Karpas-422 (cell line): ENCODE results near the gene PSMB9. TPM values are rescaled to one million over a fixed set of nuclear protein-coding genes. Genes with fewer than 3 reads are reported as not detected.
A peak's percentile ranks its signal among the peaks of the same experiment; 100 is the strongest.
"Not testable (repeated sequence)": the region's sequence is repeated elsewhere in the genome, so short reads cannot be mapped to it uniquely, and the experiment has no call there.

Source experiments
- DNase-seq: peaks from one replicate; pipeline ENCODE4 v3.0.0-alpha.2; 2015
- H2AFZ ChIP-seq: fragments of 200-600 bp; sonication (generic); 2 replicates; pipeline ENCODE4 v1.6.1; 2014; ENCODE audit warnings: antibody characterized with exemption, low read length, mixed read lengths
- H3K27ac ChIP-seq: fragments of 200-600 bp; sonication (generic); 2 replicates; pipeline ENCODE4 v1.5.1; 2014; ENCODE audit warnings: mild to moderate bottlenecking, low read length, moderate library complexity
- H3K27me3 ChIP-seq: fragments of 200-600 bp; sonication (generic); 2 replicates; pipeline ENCODE4 v1.6.1; 2014; ENCODE audit warnings: low read length, mixed read lengths
- H3K36me3 ChIP-seq: fragments of 200-600 bp; sonication (generic); 2 replicates; pipeline ENCODE4 v1.6.1; 2014; ENCODE audit warnings: low read length, mixed read lengths; ENCODE audit not compliant: insufficient read depth
- H3K4me1 ChIP-seq: fragments of 200-600 bp; sonication (generic); 2 replicates; pipeline ENCODE4 v1.6.1; 2014; ENCODE audit warnings: mild to moderate bottlenecking, low read length, mixed read lengths
- H3K4me2 ChIP-seq: fragments of 200-600 bp; sonication (generic); 2 replicates; pipeline ENCODE4 v1.6.1; 2014; ENCODE audit warnings: low read length, low read depth, mild to moderate bottlenecking; ENCODE audit not compliant: poor library complexity, severe bottlenecking
- H3K4me3 ChIP-seq: fragments of 200-600 bp; sonication (generic); 2 replicates; pipeline ENCODE4 v1.5.1; 2014; ENCODE audit warnings: mild to moderate bottlenecking, antibody characterized with exemption, low read length, mixed read lengths
- H3K79me2 ChIP-seq: fragments of 200-600 bp; sonication (generic); 2 replicates; pipeline ENCODE4 v1.6.1; 2014; ENCODE audit warnings: mild to moderate bottlenecking, low read length, mixed read lengths
- H3K9ac ChIP-seq: fragments of 200-600 bp; sonication (generic); 2 replicates; pipeline ENCODE4 v1.6.0; 2014; ENCODE audit warnings: low read length
- H3K9me2 ChIP-seq: fragments of 200-600 bp; sonication (generic), shearing (Covaris generic); replicated peaks from 2 replicates; pipeline ENCODE4 v1.6.0; 2014; ENCODE audit warnings: mild to moderate bottlenecking, low read length, moderate library complexity; ENCODE audit not compliant: insufficient read depth
- H3K9me3 ChIP-seq: fragments of 300-700, 200-600 bp; sonication (generic); 2 replicates; pipeline ENCODE4 v1.6.1; 2014; ENCODE audit warnings: low read length, mixed read lengths
- H4K20me1 ChIP-seq: fragments of 200-600 bp; sonication (generic); 2 replicates; pipeline ENCODE4 v1.6.1; 2014; ENCODE audit warnings: mild to moderate bottlenecking, antibody characterized with exemption, low read length, low read depth; ENCODE audit not compliant: insufficient read depth
- total RNA-seq: library from RNA; depleted of rRNA; stranded (reverse); fragments of >200 nt; shearing (Covaris generic); gene quantifications from 2 replicates; pipeline ENCODE4 v1.2.3, GENCODE V29; 2014; ENCODE audit warnings: low replicate concordance; rRNA removed

PSMB9 gene
- 185 and 284 TPM in 2 replicates for total RNA-seq

- Histone ChIP-seq H3K27me3 (no peaks in the 10 kb centered on the region), H4K20me1 (no peaks in the 10 kb centered on the region), H3K27ac (peak within 1 kb of the TSS; percentile 85), H2AFZ (peak within 1 kb of the TSS; percentile 39; the same call in 1 of the 2 replicates), H3K9me3 (no peaks in the 10 kb centered on the region), H3K4me2 (peak within 1 kb of the TSS; percentile 87), H3K9me2 (no peaks in the 10 kb centered on the region), H3K9ac (peak within 1 kb of the TSS; percentile 98), H3K4me3 (peak within 1 kb of the TSS; percentile 81), H3K4me1 (peaks cover 41% of the 10 kb centered on the region), H3K79me2 (peaks cover 77% of the 10 kb centered on the region), H3K36me3 (peaks cover 36% of the 10 kb centered on the region)
- DNase-seq: peak; percentile 96
Observed at GRCh38 chr6:32853541-32854375, at the start of gene PSMB9, which contains the start of gene TAP1. TSS of gene PSMB9 (plus strand) at chr6:32854192. CDS start at chr6:32854230, 38 bp downstream. TSS of gene TAP1 (minus strand) at chr6:32853704. CDS start at chr6:32853636, 68 bp downstream.

- H2AFZ ChIP-seq, H3K4me3 ChIP-seq, H3K27me3 ChIP-seq, H3K79me2 ChIP-seq, H3K36me3 ChIP-seq, DNase-seq, H3K9me2 ChIP-seq, H3K4me1 ChIP-seq, H3K9me3 ChIP-seq, H3K9ac ChIP-seq, H3K4me2 ChIP-seq, H4K20me1 ChIP-seq, H3K27ac ChIP-seq: not testable (repeated sequence)
Observed at GRCh38 chr6:32805404-32805803, 48.6 kb upstream of the PSMB9 start.

- H3K9ac ChIP-seq: no peak overlapping the region
Observed at GRCh38 chr6:32807020-32807580, 46.9 kb upstream of the PSMB9 start.

GRCh38 chr6:32809171-32809570, 44.8 kb upstream of the PSMB9 start:
- Histone ChIP-seq H3K9me2 (no peaks in the 10 kb centered on the region), H3K27ac (no peak overlapping the region), H2AFZ (no peak overlapping the region), H4K20me1 (no peaks in the 10 kb centered on the region), H3K9ac (no peak overlapping the region), H3K9me3 (no peaks in the 10 kb centered on the region), H3K4me2 (no peak overlapping the region), H3K4me1 (peaks cover 8% of the 10 kb centered on the region), H3K27me3 (no peaks in the 10 kb centered on the region), H3K79me2 (peaks cover 4% of the 10 kb centered on the region), H3K36me3 (peaks cover 7% of the 10 kb centered on the region), H3K4me3 (no peak overlapping the region)
- no peak for DNase-seq

More at GRCh38 chr6:32807020-32807580, 46.9 kb upstream of the PSMB9 start:
- no peaks in the 10 kb centered on the region for H3K36me3 ChIP-seq
- H3K27me3 ChIP-seq: no peaks in the 10 kb centered on the region
- H3K9me3 ChIP-seq: no peaks in the 10 kb centered on the region
- H3K4me1 ChIP-seq: peaks cover 6% of the 10 kb centered on the region
- no peaks in the 10 kb centered on the region for H4K20me1 ChIP-seq
- H3K4me2 ChIP-seq: no peak overlapping the region
- H2AFZ ChIP-seq: no peak overlapping the region
- no peak overlapping the region for H3K27ac ChIP-seq
- H3K4me3 ChIP-seq: no peak overlapping the region
- no peaks in the 10 kb centered on the region for H3K9me2 ChIP-seq
- no peak for DNase-seq
- no peaks in the 10 kb centered on the region for H3K79me2 ChIP-seq

GRCh38 chr6:32814145-32814544, 39.8 kb upstream of the PSMB9 start:
- Histone ChIP-seq H3K9ac (peak overlapping the region; percentile 67; the same call in 1 of the 2 replicates), H4K20me1 (no peaks in the 10 kb centered on the region), H3K79me2 (peaks cover 9% of the 10 kb centered on the region), H3K36me3 (peaks cover 8% of the 10 kb centered on the region), H3K27me3 (no peaks in the 10 kb centered on the region), H3K9me3 (no peaks in the 10 kb centered on the region), H3K27ac (peak overlapping the region; percentile 96; the same call in 1 of the 2 replicates), H3K4me2 (peak overlapping the region; percentile 82), H3K4me3 (peak overlapping the region; percentile 68; the same call in 1 of the 2 replicates), H2AFZ (no peak overlapping the region), H3K9me2 (no peaks in the 10 kb centered on the region), H3K4me1 (peaks cover 57% of the 10 kb centered on the region)
- DNase-seq: no peak

GRCh38 chr6:32815115-32815514, 38.9 kb upstream of the PSMB9 start:
- Histone ChIP-seq H3K4me3 (peak overlapping the region; percentile 68), H3K9ac (peak overlapping the region; percentile 67), H3K9me3 (no peaks in the 10 kb centered on the region), H2AFZ (no peak overlapping the region), H3K79me2 (peaks cover 9% of the 10 kb centered on the region), H4K20me1 (no peaks in the 10 kb centered on the region), H3K4me2 (peak overlapping the region; percentile 82), H3K36me3 (peaks cover 8% of the 10 kb centered on the region), H3K4me1 (peaks cover 65% of the 10 kb centered on the region), H3K27ac (peak overlapping the region; percentile 96), H3K9me2 (no peaks in the 10 kb centered on the region), H3K27me3 (no peaks in the 10 kb centered on the region)
- no peak for DNase-seq

GRCh38 chr6:32815996-32816395, 38.0 kb upstream of the PSMB9 start:
- DNase-seq: peak; percentile 95
- Histone ChIP-seq H2AFZ (no peak overlapping the region), H3K27me3 (no peaks in the 10 kb centered on the region), H3K9me3 (no peaks in the 10 kb centered on the region), H4K20me1 (no peaks in the 10 kb centered on the region), H3K36me3 (peaks cover 8% of the 10 kb centered on the region), H3K4me3 (peak overlapping the region; percentile 68), H3K4me1 (peaks cover 70% of the 10 kb centered on the region), H3K9ac (peak overlapping the region; percentile 76), H3K27ac (peak overlapping the region; percentile 96), H3K9me2 (no peaks in the 10 kb centered on the region), H3K4me2 (peak overlapping the region; percentile 82), H3K79me2 (peaks cover 9% of the 10 kb centered on the region)

- Histone ChIP-seq H3K27ac (peak within 1 kb of the TSS; percentile 96), H3K9ac (peak within 1 kb of the TSS; percentile 76), H3K9me3 (no peaks in the 10 kb centered on the region), H2AFZ (peak within 1 kb of the TSS; percentile 22; the same call in 1 of the 2 replicates), H3K27me3 (no peaks in the 10 kb centered on the region), H3K4me3 (peak within 1 kb of the TSS; percentile 68), H4K20me1 (no peaks in the 10 kb centered on the region), H3K9me2 (no peaks in the 10 kb centered on the region), H3K79me2 (peaks cover 9% of the 10 kb centered on the region), H3K4me2 (peak within 1 kb of the TSS; percentile 82), H3K4me1 (peaks cover 77% of the 10 kb centered on the region), H3K36me3 (peaks cover 8% of the 10 kb centered on the region)
- DNase-seq: peak; percentile 91
Observed at GRCh38 chr6:32816746-32817204, 37.2 kb upstream of the PSMB9 start, which contains the start of gene HLA-DOB. TSS of gene HLA-DOB (minus strand) at chr6:32817002. CDS start at chr6:32816951, 51 bp downstream.
